GM12891 (cell line): Measurements from ENCODE around the gene HOOK1.

Experiments
- POLR2A ChIP-seq: IDR thresholded peaks from 2 replicates; pipeline ENCODE4 v1.6.1; 2011; ENCODE audit warnings: low read depth, low read length, control low read depth
- POU2F2 ChIP-seq: IDR thresholded peaks from 2 replicates; pipeline ENCODE4 v1.6.1; 2011; ENCODE audit warnings: low read depth, mild to moderate bottlenecking, control low read depth, low read length, moderate library complexity
- TAF1 ChIP-seq: IDR thresholded peaks from 2 replicates; pipeline ENCODE4 v1.6.1; 2011; ENCODE audit warnings: low read depth, low read length, control low read depth

DNA sequence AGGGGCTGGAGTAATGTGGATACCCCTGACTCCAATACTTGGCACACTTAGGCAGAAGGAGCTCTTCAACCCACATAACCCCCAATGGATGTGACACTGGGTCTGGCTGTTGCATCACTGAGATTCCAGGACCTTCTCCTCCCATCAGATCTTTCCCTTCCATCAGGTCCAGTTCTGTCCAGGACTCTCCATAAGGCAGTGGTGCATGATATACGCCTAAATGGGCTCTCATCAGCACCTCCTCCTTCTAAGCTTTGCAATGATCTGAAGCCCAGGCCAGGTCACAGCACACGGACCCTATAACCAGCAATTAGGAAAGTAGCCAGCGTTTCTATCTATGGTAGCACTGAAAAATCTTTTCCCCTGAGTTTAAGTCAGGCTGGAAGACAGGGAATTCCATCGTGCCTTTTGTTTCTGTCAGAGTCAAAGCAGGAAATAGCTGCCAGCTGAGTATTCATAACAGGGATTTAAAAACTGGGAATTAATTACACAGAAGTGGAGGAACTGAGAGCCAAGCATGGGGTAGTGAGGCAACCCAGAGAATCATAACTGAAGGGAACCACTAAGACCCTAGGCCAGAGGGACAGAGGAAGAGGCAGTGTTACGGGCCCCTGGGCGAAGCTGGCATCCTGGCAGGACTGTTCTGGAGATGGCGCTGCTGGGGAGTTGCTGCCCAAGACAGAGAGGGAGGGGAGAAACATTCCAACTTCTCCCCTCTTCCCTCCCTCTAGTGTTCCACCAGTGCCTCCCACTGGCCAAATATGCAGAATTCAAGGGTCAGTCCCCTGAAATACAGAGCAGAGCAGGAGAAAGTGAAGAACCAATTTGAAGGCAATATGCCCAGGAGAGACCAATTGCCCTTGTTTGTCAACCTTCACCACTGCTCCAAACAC is 37.5 kb upstream of the HOOK1 start:
- TF ChIP-seq TAF1 (no peak), POU2F2 (no peak), POLR2A (no peak)
